ENCODE results near the gene NF1. TPM values are rescaled to one million over a fixed set of nuclear protein-coding genes. Genes with fewer than 3 reads are reported as not detected.

Gene NF1
- total and polyA plus RNA-seq, 2 experiments from 2014 or later: 8.4 to 45.9 TPM

DNA sequence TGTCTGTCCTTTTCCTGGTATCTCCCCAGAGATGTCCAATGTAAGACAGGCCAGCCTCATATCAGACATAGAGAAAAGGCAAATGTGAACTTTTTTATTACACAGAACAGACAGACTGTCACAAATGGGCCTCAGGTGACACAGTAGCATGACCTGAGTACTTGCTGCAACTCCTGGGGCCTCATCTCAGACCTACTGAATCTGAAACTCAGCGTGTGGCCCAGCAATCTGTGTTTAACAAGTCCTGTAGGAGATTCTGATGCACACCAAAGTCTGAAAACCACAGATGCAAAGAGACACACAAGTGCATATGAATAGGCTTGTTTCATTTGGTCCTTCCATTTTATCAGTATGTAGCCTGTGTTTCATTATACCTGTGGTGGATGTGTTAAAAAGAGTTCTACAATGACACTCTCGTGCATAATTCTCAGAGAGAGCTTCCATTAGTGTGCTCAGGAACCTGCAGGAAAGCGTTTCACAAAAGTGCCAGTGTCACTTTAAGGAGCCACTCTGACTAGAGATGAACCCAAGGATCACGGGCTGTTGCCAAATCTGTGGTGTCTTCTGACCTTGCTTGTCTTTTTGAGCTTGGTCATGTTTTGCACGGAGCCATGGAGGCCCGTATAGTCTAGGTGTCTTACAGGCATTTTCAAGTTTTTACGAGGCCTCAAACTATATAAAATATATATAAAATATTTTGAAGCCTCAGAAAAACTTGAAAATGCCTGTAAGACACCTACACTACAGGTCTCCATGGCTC, 33.8 kb upstream of the NF1 start:
- Histone ChIP-seq H3K4me1 (ENCODE audit: insufficient read depth) (no peaks in the 10 kb centered on the region), H3K4me2 (no peak overlapping the region), H3K4me3 (no peak overlapping the region), H3K36me3 (replicated peaks; ENCODE audit: insufficient read depth, low read depth) (no peaks in the 10 kb centered on the region), H4K20me1 (ENCODE audit: insufficient read depth, poor library complexity, severe bottlenecking) (no peaks in the 10 kb centered on the region), H3K27ac (no peak overlapping the region), H3K9me2 (replicated peaks; ENCODE audit: insufficient read depth) (no peaks in the 10 kb centered on the region), H3K27me3 (no peaks in the 10 kb centered on the region), H2AFZ (no peak overlapping the region), H3K79me2 (no peaks in the 10 kb centered on the region), H3K9me3 (ENCODE audit: low read depth) (no peaks in the 10 kb centered on the region)
- WGBS (ENCODE audit: low lambda C conversion rate, missing lambda C conversion rate): 80% methylated on average over 7 of the region's 7 CpGs
- no peak for DNase-seq (ENCODE audit: low spot score)
- TF ChIP-seq EZH2 (IDR thresholded peaks at IDR 0.05; ENCODE audit: borderline replicate concordance) (no peak), CTCF (IDR thresholded peaks at IDR 0.05; ENCODE audit: poor library complexity) (no peak), EZH2phosphoT487 (IDR thresholded peaks at IDR 0.05; ENCODE audit: low read depth, severe bottlenecking, unreplicated experiment) (no peak)

DNA sequence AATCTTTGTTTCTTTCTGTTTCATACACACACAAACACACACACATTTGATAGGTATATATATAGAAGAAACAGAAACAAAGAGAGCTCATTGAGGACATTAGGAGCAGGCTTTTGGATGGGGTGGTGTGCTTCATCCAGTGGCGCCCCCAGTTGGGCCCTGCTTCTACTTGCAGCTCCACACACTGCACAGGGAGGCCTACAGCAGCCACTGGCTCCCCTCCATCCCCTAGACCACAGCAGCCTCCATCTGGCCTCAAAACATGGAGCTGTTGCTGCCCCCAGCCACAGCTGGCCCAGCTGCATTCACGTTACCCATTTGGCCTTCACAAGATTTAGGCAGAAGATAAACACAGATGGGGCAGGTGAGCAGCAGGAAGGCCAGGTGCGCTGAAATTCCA, 33.1 kb upstream of the NF1 start:
- H3K4me2 ChIP-seq: no peak overlapping the region
- 90% methylated on average over 3 of the region's 3 CpGs for WGBS (ENCODE audit: low lambda C conversion rate, missing lambda C conversion rate)
- no peaks in the 10 kb centered on the region for H3K36me3 ChIP-seq (replicated peaks; ENCODE audit: insufficient read depth, low read depth)
- H3K27ac ChIP-seq: no peak overlapping the region
- no peaks in the 10 kb centered on the region for H3K9me2 ChIP-seq (replicated peaks; ENCODE audit: insufficient read depth)
- no peaks in the 10 kb centered on the region for H3K4me1 ChIP-seq (ENCODE audit: insufficient read depth)
- no peaks in the 10 kb centered on the region for H3K79me2 ChIP-seq
- TF ChIP-seq CTCF (IDR thresholded peaks at IDR 0.05; ENCODE audit: poor library complexity) (no peak), EZH2 (IDR thresholded peaks at IDR 0.05; ENCODE audit: borderline replicate concordance) (no peak), EZH2phosphoT487 (IDR thresholded peaks at IDR 0.05; ENCODE audit: low read depth, severe bottlenecking, unreplicated experiment) (no peak)
- H4K20me1 ChIP-seq (ENCODE audit: insufficient read depth, poor library complexity, severe bottlenecking): no peaks in the 10 kb centered on the region
- H2AFZ ChIP-seq: no peak overlapping the region
- no peaks in the 10 kb centered on the region for H3K9me3 ChIP-seq (ENCODE audit: low read depth)
- H3K27me3 ChIP-seq: no peaks in the 10 kb centered on the region
- no peak for DNase-seq (ENCODE audit: low spot score)
- H3K4me3 ChIP-seq: no peak overlapping the region

DNA sequence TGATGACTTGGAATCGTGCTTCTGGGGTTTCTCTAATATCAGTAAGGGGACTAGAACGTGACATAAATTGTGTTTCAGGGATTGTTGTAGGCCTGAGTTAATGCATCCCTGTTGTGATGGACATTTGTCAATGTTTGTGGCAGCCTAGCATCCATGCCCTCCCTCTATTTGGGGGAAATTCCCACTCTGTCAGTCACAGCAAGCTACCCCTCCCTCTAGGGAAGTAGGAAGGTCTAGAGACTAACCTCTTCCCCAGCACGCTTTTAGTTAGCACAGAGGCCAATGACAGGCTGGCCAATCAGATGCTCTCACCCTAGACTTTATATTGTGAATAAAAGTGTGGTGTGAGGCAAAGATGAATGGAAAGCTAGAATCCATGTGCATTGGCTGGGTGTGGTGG, 32.4 kb upstream of the NF1 start:
- no peak overlapping the region for H3K4me2 ChIP-seq
- H3K9me3 ChIP-seq (ENCODE audit: low read depth): no peaks in the 10 kb centered on the region
- H3K27ac ChIP-seq: no peak overlapping the region
- H3K27me3 ChIP-seq: no peaks in the 10 kb centered on the region
- no peaks in the 10 kb centered on the region for H3K9me2 ChIP-seq (replicated peaks; ENCODE audit: insufficient read depth)
- no peak overlapping the region for H3K4me3 ChIP-seq
- TF ChIP-seq EZH2 (IDR thresholded peaks at IDR 0.05; ENCODE audit: borderline replicate concordance): no peak
- no peaks in the 10 kb centered on the region for H4K20me1 ChIP-seq (ENCODE audit: insufficient read depth, poor library complexity, severe bottlenecking)
- no peaks in the 10 kb centered on the region for H3K4me1 ChIP-seq (ENCODE audit: insufficient read depth)
- no peak overlapping the region for H2AFZ ChIP-seq
- WGBS (ENCODE audit: low lambda C conversion rate, missing lambda C conversion rate): 94% methylated on average over 3 of the region's 3 CpGs
- no peaks in the 10 kb centered on the region for H3K36me3 ChIP-seq (replicated peaks; ENCODE audit: insufficient read depth, low read depth)
- no peak for DNase-seq (ENCODE audit: low spot score)
- no peaks in the 10 kb centered on the region for H3K79me2 ChIP-seq

DNA sequence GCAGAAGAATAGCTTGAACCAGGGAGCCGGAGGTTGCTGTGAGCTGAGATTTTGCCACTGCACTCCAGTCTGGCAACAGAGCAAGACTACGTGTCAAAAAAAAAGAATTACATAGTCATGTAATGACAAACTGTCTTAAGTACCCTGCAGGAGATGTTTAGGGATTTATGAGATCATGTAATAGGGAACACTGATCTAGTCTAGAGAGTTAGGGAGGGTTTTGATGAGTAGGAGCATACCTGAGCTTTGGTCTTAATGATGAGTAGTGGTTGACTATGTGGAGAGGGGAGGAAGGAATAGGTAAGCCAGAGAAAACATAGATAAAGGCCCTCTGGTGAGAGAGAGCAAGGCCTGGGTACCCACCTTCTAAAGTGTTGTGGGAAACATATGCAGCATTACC, 30.1 kb upstream of the NF1 start:
- TF ChIP-seq CTCF (IDR thresholded peaks at IDR 0.05; ENCODE audit: poor library complexity) (no peak), EZH2 (IDR thresholded peaks at IDR 0.05; ENCODE audit: borderline replicate concordance) (no peak), EZH2phosphoT487 (IDR thresholded peaks at IDR 0.05; ENCODE audit: low read depth, severe bottlenecking, unreplicated experiment) (no peak)
- H3K4me1 ChIP-seq (ENCODE audit: insufficient read depth): peaks cover 4% of the 10 kb centered on the region
- DNase-seq (ENCODE audit: low spot score): no peak
- no peaks in the 10 kb centered on the region for H3K9me3 ChIP-seq (ENCODE audit: low read depth)
- no peak overlapping the region for H2AFZ ChIP-seq
- H4K20me1 ChIP-seq (ENCODE audit: insufficient read depth, poor library complexity, severe bottlenecking): no peaks in the 10 kb centered on the region
- H3K4me2 ChIP-seq: no peak overlapping the region
- H3K9me2 ChIP-seq (replicated peaks; ENCODE audit: insufficient read depth): no peaks in the 10 kb centered on the region
- no peaks in the 10 kb centered on the region for H3K36me3 ChIP-seq (replicated peaks; ENCODE audit: insufficient read depth, low read depth)
- no peak overlapping the region for H3K4me3 ChIP-seq
- no peak overlapping the region for H3K27ac ChIP-seq
- no peaks in the 10 kb centered on the region for H3K27me3 ChIP-seq
- no peaks in the 10 kb centered on the region for H3K79me2 ChIP-seq
- WGBS (ENCODE audit: low lambda C conversion rate, missing lambda C conversion rate): 93% methylated on average over 2 of the region's 2 CpGs
